Measurements from ENCODE around the gene HPCA.

The HPCA gene

DNA sequence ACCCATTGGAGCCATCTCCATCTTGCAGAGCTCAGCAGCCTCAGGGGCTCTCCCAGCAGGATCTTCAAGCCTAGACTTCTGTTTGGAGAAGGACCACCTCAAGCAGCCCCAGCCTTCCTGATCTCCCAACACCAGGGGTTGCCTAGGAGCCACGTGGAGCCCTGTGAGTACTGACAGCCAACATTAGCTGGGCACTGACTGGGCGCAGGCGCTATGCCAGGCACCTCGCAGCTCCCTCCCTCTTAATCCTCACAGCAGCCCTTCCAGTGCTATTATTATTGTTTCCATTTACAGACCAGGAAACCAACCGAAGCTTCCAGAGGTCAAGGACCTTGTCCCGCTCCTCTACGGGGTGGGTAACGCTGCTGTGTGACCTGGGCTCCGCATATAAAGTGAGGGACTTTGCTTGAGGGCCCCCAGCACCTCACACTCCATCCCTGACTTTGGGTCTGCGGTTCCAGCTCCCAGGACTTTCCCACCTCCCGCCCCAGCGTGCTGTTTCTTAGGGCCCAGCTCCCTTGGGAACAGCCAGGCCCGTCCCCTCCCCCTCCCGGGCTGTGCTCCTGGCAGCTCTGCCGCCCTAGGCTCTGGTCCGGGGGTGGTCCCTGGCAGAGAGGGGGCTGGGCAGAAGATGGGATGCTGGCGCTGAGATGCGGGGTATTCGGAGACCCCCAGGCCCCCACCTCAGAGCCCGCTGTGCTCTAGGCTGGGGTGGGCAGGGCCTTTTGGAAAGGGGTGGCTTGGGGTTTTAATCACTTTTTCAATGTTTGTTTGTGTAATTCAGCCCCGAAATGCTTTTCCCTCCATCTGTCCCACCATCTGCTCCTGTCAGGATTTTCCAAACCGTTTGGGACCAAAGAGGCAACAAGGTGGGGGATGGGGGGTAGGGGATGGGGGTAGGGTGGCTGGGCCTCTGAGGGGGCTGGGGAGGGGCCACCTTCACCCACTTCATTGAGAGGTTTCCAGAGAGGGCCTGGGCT, 4.1 kb upstream of the HPCA start:
- no peak for TF ChIP-seq ESRRG (CRISPR knock-in tag; IDR thresholded peaks at IDR 0.05)
- TF ChIP-seq ISL1 (CRISPR knock-in tag; IDR thresholded peaks at IDR 0.05), result no peak
- TF ChIP-seq ZNF70 (CRISPR knock-in tag; IDR thresholded peaks at IDR 0.05), result no peak
- TF ChIP-seq BACH2 (CRISPR knock-in tag; IDR thresholded peaks at IDR 0.05; ENCODE audit: borderline replicate concordance), result no peak
- TF ChIP-seq ZFP3 (CRISPR knock-in tag; IDR thresholded peaks at IDR 0.05), result no peak
- TF ChIP-seq ZC3H10 (CRISPR knock-in tag; IDR thresholded peaks at IDR 0.05), result no peak
- no peak for TF ChIP-seq TOX (CRISPR knock-in tag; IDR thresholded peaks at IDR 0.05; ENCODE audit: borderline replicate concordance)
- no peak for ATAC-seq

- ATAC-seq, result no peak
- TF ChIP-seq ZNF70 (CRISPR knock-in tag; IDR thresholded peaks at IDR 0.05) (peak; percentile 66; the same call in 1 of the 2 replicates), OSR1 (CRISPR knock-in tag; IDR thresholded peaks at IDR 0.05) (no peak), ZNF565 (CRISPR knock-in tag; conservative IDR thresholded peaks at IDR 0.05; ENCODE audit: low read depth) (no peak), CSDC2 (CRISPR knock-in tag; IDR thresholded peaks at IDR 0.05) (no peak), ZFP30 (CRISPR knock-in tag; IDR thresholded peaks at IDR 0.05) (no peak), PPARA (CRISPR knock-in tag; IDR thresholded peaks at IDR 0.05; ENCODE audit: borderline replicate concordance) (no peak)
Measured at GRCh38 chr1:32883338-32884031, 2.8 kb upstream of the HPCA start.

- ATAC-seq, result no peak
- TF ChIP-seq CSRNP3 (CRISPR knock-in tag; IDR thresholded peaks at IDR 0.05), result no peak
- no peak for TF ChIP-seq TOX (CRISPR knock-in tag; IDR thresholded peaks at IDR 0.05; ENCODE audit: borderline replicate concordance)
- no peak for TF ChIP-seq ZNF8 (CRISPR knock-in tag; IDR thresholded peaks at IDR 0.05)
- no peak for TF ChIP-seq CSDC2 (CRISPR knock-in tag; IDR thresholded peaks at IDR 0.05)
Measured at GRCh38 chr1:32884032-32884372, 2.3 kb upstream of the HPCA start.

DNA sequence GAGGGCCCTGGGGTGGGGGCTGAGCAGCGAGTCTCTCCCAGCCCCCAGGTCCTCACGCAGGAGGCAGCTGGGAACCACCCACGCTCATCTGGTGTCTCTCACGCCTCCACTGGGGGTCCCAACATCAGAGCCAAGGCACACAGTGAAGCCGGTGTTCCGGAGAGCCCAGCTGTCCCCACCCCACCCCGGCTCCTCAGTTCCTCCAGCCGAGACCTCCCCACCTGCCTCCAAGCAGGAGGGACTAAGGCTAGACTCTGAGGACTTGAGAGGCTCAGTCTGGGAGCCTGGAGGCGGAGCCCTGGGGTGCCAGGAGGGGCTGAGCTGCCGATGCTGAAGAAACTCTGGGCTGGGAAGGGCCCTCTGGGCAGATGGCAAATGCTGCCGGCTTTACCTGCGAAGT, 1.6 kb upstream of the HPCA start:
- ATAC-seq, result no peak
- no peak for TF ChIP-seq ZNF70 (CRISPR knock-in tag; IDR thresholded peaks at IDR 0.05)
- TF ChIP-seq RARB (CRISPR knock-in tag; IDR thresholded peaks at IDR 0.05), result no peak
- TF ChIP-seq OSR1 (CRISPR knock-in tag; IDR thresholded peaks at IDR 0.05), result no peak
- no peak for TF ChIP-seq ZNF8 (CRISPR knock-in tag; IDR thresholded peaks at IDR 0.05)
- no peak for TF ChIP-seq ZFP30 (CRISPR knock-in tag; IDR thresholded peaks at IDR 0.05)
- TF ChIP-seq TCF4 (CRISPR knock-in tag; IDR thresholded peaks at IDR 0.05; ENCODE audit: borderline replicate concordance), result no peak
- no peak for TF ChIP-seq ZFP3 (CRISPR knock-in tag; IDR thresholded peaks at IDR 0.05)
- TF ChIP-seq TOX (CRISPR knock-in tag; IDR thresholded peaks at IDR 0.05; ENCODE audit: borderline replicate concordance), result no peak
- no peak for TF ChIP-seq ZC3H10 (CRISPR knock-in tag; IDR thresholded peaks at IDR 0.05)
- TF ChIP-seq CREB5 (CRISPR knock-in tag; IDR thresholded peaks at IDR 0.05; ENCODE audit: low read depth), result no peak
- TF ChIP-seq GLIS3 (CRISPR knock-in tag; IDR thresholded peaks at IDR 0.05), result no peak
- no peak for TF ChIP-seq SNAI2 (CRISPR knock-in tag; IDR thresholded peaks at IDR 0.05)
- TF ChIP-seq, protein P1, sequence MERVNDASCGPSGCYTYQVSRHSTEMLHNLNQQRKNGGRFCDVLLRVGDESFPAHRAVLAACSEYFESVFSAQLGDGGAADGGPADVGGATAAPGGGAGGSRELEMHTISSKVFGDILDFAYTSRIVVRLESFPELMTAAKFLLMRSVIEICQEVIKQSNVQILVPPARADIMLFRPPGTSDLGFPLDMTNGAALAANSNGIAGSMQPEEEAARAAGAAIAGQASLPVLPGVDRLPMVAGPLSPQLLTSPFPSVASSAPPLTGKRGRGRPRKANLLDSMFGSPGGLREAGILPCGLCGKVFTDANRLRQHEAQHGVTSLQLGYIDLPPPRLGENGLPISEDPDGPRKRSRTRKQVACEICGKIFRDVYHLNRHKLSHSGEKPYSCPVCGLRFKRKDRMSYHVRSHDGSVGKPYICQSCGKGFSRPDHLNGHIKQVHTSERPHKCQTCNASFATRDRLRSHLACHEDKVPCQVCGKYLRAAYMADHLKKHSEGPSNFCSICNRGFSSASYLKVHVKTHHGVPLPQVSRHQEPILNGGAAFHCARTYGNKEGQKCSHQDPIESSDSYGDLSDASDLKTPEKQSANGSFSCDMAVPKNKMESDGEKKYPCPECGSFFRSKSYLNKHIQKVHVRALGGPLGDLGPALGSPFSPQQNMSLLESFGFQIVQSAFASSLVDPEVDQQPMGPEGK (CRISPR knock-in tag; IDR thresholded peaks at IDR 0.05; ENCODE audit: borderline replicate concordance), result no peak
- no peak for TF ChIP-seq TSHZ2 (CRISPR knock-in tag; IDR thresholded peaks at IDR 0.05)
